HL-60 (cell line): ENCODE measurements around the gene MPO.

ENCODE experiments used
- DNase-seq, 2 experiments: peaks; one replicate each; pipeline ENCODE4 v3.0.0-alpha.2; 2010 to 2020; ENCODE audit warnings: low read depth in 1 of 2, low spot score in 1 of 2
- H3K27ac ChIP-seq: fragments of 250-450 bp; sonication (Bioruptor Pico); replicated peaks from 2 replicates; pipeline ENCODE4 v1.5.1; 2020; ENCODE audit warnings: mild to moderate bottlenecking, moderate library complexity
- H3K27me3 ChIP-seq: fragments of 250-450 bp; sonication (Bioruptor Pico); 2 replicates; pipeline ENCODE4 v1.5.1; 2021; ENCODE audit warnings: mild to moderate bottlenecking, moderate library complexity; ENCODE audit not compliant: insufficient read depth, poor library complexity, severe bottlenecking
- H3K4me3 ChIP-seq: replicated peaks from 2 replicates; pipeline ENCODE4 v1.5.1; 2011; ENCODE audit warnings: mild to moderate bottlenecking, control low read depth, low read length; ENCODE audit not compliant: insufficient read depth
- GABPA ChIP-seq: IDR thresholded peaks from 2 replicates; pipeline ENCODE4 v1.6.1; 2012; ENCODE audit warnings: low read depth
- POLR2AphosphoS5 ChIP-seq: IDR thresholded peaks from 2 replicates; pipeline ENCODE4 v1.6.1; 2012; ENCODE audit warnings: low read depth
- SPI1 ChIP-seq: IDR thresholded peaks from 2 replicates; pipeline ENCODE4 v1.6.1; 2012; ENCODE audit warnings: low read depth, mild to moderate bottlenecking, borderline replicate concordance
- TF ChIP-seq, protein P1 (sequence below): IDR thresholded peaks from 2 replicates; pipeline ENCODE4 v1.6.1; 2012; ENCODE audit warnings: low read depth; ENCODE audit not compliant: insufficient replicate concordance
- TF ChIP-seq, protein P2 (sequence below): IDR thresholded peaks from one replicate; pipeline ENCODE4 v1.5.1; 2011; ENCODE audit warnings: low read length, control low read depth, inconsistent platforms; ENCODE audit not compliant: insufficient read depth

The MPO gene

DNA sequence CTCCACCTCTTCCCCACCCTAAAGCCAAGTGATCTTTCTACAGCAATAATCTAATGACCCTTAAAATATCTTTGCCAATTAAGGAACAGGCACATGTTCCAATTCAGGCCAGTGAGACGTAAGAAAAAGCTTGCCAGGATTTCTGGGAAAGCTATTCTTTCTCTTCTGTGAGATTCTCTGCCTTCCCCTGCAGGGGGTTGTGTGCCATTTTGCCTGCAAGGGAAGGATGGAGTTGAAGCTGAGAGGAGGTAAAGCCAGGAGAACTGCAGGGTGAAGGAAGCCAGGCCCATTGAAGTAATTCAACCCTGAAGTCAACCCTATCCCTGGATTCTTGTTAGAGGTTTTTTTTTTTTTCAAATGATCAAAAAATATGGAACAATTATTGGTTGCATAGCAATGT lies 51.4 kb downstream of the MPO start:
- no peak overlapping the region for H3K27ac ChIP-seq
- TF ChIP-seq GABPA (no peak), POLR2AphosphoS5 (no peak)
- TF ChIP-seq, protein P1, sequence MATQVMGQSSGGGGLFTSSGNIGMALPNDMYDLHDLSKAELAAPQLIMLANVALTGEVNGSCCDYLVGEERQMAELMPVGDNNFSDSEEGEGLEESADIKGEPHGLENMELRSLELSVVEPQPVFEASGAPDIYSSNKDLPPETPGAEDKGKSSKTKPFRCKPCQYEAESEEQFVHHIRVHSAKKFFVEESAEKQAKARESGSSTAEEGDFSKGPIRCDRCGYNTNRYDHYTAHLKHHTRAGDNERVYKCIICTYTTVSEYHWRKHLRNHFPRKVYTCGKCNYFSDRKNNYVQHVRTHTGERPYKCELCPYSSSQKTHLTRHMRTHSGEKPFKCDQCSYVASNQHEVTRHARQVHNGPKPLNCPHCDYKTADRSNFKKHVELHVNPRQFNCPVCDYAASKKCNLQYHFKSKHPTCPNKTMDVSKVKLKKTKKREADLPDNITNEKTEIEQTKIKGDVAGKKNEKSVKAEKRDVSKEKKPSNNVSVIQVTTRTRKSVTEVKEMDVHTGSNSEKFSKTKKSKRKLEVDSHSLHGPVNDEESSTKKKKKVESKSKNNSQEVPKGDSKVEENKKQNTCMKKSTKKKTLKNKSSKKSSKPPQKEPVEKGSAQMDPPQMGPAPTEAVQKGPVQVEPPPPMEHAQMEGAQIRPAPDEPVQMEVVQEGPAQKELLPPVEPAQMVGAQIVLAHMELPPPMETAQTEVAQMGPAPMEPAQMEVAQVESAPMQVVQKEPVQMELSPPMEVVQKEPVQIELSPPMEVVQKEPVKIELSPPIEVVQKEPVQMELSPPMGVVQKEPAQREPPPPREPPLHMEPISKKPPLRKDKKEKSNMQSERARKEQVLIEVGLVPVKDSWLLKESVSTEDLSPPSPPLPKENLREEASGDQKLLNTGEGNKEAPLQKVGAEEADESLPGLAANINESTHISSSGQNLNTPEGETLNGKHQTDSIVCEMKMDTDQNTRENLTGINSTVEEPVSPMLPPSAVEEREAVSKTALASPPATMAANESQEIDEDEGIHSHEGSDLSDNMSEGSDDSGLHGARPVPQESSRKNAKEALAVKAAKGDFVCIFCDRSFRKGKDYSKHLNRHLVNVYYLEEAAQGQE, result no peak
- TF ChIP-seq, protein P2, sequence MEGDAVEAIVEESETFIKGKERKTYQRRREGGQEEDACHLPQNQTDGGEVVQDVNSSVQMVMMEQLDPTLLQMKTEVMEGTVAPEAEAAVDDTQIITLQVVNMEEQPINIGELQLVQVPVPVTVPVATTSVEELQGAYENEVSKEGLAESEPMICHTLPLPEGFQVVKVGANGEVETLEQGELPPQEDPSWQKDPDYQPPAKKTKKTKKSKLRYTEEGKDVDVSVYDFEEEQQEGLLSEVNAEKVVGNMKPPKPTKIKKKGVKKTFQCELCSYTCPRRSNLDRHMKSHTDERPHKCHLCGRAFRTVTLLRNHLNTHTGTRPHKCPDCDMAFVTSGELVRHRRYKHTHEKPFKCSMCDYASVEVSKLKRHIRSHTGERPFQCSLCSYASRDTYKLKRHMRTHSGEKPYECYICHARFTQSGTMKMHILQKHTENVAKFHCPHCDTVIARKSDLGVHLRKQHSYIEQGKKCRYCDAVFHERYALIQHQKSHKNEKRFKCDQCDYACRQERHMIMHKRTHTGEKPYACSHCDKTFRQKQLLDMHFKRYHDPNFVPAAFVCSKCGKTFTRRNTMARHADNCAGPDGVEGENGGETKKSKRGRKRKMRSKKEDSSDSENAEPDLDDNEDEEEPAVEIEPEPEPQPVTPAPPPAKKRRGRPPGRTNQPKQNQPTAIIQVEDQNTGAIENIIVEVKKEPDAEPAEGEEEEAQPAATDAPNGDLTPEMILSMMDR, result no peak
- no peak for DNase-seq
- H3K27me3 ChIP-seq, result no peaks in the 10 kb centered on the region
- H3K4me3 ChIP-seq, result no peak overlapping the region

DNA sequence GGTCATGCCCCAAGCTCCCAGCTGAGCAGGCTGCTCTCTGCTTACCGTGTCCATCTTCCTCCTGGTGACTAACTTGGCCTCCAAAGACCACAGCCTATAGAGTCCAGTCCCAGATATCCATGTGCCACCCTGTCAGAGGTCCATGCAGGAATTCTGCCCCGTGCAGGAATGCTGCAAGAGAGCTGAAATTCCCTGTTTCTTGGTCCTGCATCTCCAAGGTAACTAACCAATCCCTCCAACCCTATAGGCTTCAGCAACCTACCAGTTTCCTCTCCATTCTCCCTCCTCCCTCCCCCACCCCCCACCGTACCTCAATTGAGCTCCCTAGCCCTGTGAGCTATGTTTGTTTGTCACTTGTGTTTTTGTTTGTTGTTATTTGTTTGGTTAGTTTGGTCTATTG lies 52.1 kb downstream of the MPO start:
- Histone ChIP-seq H3K4me3 (no peak overlapping the region), H3K27me3 (no peaks in the 10 kb centered on the region), H3K27ac (no peak overlapping the region)
- no peak for DNase-seq
- TF ChIP-seq, protein P1, result no peak
- TF ChIP-seq POLR2AphosphoS5 (no peak), SPI1 (no peak), GABPA (no peak)
- TF ChIP-seq, protein P2, result no peak

DNA sequence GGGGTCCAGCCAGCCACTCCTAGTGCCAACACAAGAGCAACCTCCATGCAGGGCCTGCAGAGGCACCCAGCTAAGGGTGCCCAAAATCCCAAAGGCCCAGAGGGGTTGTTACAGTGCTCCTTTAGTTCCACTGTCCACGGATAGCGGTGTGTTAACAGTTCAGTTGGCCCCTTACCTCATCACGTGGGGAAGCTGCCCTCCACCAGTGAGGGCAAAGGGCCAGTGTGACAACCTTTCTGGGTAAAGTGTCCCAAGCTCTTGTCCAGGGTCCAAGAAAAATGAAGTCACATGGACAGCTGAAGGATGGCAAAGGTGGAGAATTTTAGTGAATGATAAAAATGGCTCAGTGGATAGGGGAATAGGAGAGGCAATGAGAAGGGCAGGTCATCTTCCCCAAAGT lies 53.0 kb downstream of the MPO start:
- no peak for DNase-seq
- TF ChIP-seq POLR2AphosphoS5 (no peak), SPI1 (no peak), GABPA (no peak)
- TF ChIP-seq, protein P1, result no peak
- TF ChIP-seq, protein P2, result no peak
- Histone ChIP-seq H3K4me3 (no peak overlapping the region), H3K27me3 (no peaks in the 10 kb centered on the region), H3K27ac (no peak overlapping the region)
